GM23248 (cell line): ENCODE measurements around the gene DHX40.

Source experiments
- EZH2 ChIP-seq: fragments of 200-600 bp; sonication (generic); IDR thresholded peaks from 2 replicates; pipeline ENCODE4 v1.6.1; 2018; ENCODE audit warnings: antibody characterized with exemption, mild to moderate bottlenecking; ENCODE audit not compliant: insufficient read depth, poor library complexity, severe bottlenecking
- EZH2phosphoT487 ChIP-seq: fragments of 200-600 bp; sonication (generic); IDR thresholded peaks from 2 replicates; pipeline ENCODE4 v1.6.1; 2018; ENCODE audit warnings: antibody characterized with exemption, moderate library complexity, mild to moderate bottlenecking, low read depth; ENCODE audit not compliant: insufficient read depth

DNA sequence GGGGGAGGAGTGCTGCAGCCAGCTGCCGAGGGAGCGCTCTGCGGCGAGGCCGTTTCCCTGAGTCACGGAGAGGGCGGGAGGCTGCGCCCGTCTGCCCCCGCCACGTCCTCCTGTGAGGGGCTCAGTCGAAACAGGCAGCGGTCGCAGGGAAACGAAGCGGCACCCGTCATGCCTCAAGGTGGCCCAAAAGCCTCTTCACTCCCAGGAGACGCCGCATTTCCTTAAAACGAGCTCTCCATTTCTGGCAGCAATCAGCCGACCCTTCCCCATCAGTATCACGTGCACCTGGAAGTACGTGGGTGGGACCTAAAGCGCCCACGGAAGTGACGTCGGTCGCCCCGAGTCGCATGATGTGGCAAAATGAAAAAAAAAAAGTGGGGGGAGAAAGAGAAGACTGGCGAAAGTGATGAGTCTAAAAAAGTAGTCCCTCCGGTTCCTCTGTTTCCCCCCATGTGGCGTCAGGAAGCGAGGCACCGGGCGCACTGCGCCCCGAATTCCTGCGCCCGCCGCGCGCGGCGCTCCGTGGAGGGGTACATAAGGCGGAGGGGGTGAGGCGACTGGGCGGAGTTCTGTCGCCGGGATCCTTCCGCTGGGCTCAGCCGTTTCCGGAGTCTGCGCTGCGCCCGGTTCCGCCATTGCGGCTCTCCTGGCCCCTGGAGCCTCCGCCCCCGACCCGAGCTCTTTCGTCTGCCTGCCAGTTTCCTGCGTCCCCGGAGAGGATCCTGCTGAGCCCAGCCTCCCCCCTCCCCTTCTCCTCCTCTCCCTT is 54.1 kb downstream of the DHX40 start, which contains the start of gene CLTC:
- no peak for TF ChIP-seq EZH2
- TF ChIP-seq EZH2phosphoT487 = no peak
